Ascending aorta (tissue), 2 donors: ENCODE measurements around the gene FBRSL1. TPM values are rescaled to one million over a fixed set of nuclear protein-coding genes. Genes with fewer than 3 reads are reported as not detected.

Experiments
- DNase-seq, 2 donors: peaks; one replicate each; pipeline ENCODE4 v3.0.0-alpha.2; 2019; ENCODE audit warnings: low spot score in 2 of 2
- H3K27ac ChIP-seq, 2 donors: fragments of 200-600 bp; sonication (generic); one replicate each; pipeline ENCODE4 v1.5.1; 2016 to 2017; ENCODE audit warnings: mild to moderate bottlenecking in 1 of 2
- H3K27me3 ChIP-seq: fragments of 200-600 bp; sonication (generic); one replicate; pipeline ENCODE4 v1.5.1; 2017
- H3K36me3 ChIP-seq, 2 donors: fragments of 200-600 bp; sonication (generic); one replicate each; pipeline ENCODE4 v1.5.1; 2016
- H3K4me1 ChIP-seq, 2 donors: fragments of 200-600 bp; sonication (generic); one replicate each; pipeline ENCODE4 v1.5.1; 2016 to 2017; ENCODE audit warnings: mild to moderate bottlenecking in 1 of 2
- H3K4me3 ChIP-seq, 2 donors: fragments of 200-600 bp; sonication (generic); one replicate each; pipeline ENCODE4 v1.5.1; 2016 to 2017; ENCODE audit warnings: mild to moderate bottlenecking in 1 of 2
- H3K9me3 ChIP-seq, 2 donors: fragments of 200-600 bp; sonication (generic); one replicate each; pipeline ENCODE4 v1.5.1; 2016
- intact Hi-C: fragments of 100-400 bp; cut with DNase I; formaldehyde crosslinking; loops from one replicate; pipeline ENCODE4 v1.15.1; 2023
- total RNA-seq: library from RNA; depleted of rRNA; stranded (reverse); fragments of >200 nt; gene quantifications from one replicate; pipeline ENCODE4 v1.1.0, GENCODE V29; 2016
- TF ChIP-seq, protein P1 (sequence below), 3 experiments: fragments of 200-600 bp in 2 of 3; fragments of 450-650 bp in 1 of 3; sonication (generic) in 2 of 3; IDR thresholded peaks; one replicate each; pipeline ENCODE4 v1.5.1; 2016 to 2019; ENCODE audit warnings: antibody characterized with exemption in 3 of 3, mild to moderate bottlenecking in 1 of 3, moderate library complexity in 1 of 3

FBRSL1 gene
- total RNA-seq, 1 donor from 2014 or later, result 40.7 TPM

DNA sequence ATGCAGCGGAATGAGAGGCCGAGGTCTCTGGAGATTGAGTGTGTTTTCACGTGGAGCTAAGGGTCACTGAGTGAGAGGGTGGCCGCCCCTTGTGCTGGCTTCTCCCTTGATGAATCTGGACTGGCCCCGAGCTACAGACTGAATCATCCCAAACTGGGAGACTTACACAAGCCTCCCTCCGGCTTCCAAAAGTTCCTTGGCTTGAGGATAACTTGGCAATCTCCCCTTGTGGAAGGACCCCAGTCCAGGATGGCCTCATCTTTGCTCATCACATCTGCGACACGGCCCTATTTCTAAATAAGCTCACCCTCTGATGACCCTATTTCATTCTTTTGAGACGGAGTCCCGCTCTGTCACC, 41.5 kb upstream of the FBRSL1 start:
- Histone ChIP-seq H3K27me3 (no peaks in the 10 kb centered on the region), H3K27ac (no peak overlapping the region), H3K4me3 (no peak overlapping the region), H3K4me1 (no peaks in the 10 kb centered on the region), H3K36me3 (no peaks in the 10 kb centered on the region), H3K9me3 (no peaks in the 10 kb centered on the region)
- DNase-seq, result no peak
- intact Hi-C loops, result no loop called here
- TF ChIP-seq, protein P1, sequence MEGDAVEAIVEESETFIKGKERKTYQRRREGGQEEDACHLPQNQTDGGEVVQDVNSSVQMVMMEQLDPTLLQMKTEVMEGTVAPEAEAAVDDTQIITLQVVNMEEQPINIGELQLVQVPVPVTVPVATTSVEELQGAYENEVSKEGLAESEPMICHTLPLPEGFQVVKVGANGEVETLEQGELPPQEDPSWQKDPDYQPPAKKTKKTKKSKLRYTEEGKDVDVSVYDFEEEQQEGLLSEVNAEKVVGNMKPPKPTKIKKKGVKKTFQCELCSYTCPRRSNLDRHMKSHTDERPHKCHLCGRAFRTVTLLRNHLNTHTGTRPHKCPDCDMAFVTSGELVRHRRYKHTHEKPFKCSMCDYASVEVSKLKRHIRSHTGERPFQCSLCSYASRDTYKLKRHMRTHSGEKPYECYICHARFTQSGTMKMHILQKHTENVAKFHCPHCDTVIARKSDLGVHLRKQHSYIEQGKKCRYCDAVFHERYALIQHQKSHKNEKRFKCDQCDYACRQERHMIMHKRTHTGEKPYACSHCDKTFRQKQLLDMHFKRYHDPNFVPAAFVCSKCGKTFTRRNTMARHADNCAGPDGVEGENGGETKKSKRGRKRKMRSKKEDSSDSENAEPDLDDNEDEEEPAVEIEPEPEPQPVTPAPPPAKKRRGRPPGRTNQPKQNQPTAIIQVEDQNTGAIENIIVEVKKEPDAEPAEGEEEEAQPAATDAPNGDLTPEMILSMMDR (IDR thresholded peaks at IDR 0.05), result no peak

DNA sequence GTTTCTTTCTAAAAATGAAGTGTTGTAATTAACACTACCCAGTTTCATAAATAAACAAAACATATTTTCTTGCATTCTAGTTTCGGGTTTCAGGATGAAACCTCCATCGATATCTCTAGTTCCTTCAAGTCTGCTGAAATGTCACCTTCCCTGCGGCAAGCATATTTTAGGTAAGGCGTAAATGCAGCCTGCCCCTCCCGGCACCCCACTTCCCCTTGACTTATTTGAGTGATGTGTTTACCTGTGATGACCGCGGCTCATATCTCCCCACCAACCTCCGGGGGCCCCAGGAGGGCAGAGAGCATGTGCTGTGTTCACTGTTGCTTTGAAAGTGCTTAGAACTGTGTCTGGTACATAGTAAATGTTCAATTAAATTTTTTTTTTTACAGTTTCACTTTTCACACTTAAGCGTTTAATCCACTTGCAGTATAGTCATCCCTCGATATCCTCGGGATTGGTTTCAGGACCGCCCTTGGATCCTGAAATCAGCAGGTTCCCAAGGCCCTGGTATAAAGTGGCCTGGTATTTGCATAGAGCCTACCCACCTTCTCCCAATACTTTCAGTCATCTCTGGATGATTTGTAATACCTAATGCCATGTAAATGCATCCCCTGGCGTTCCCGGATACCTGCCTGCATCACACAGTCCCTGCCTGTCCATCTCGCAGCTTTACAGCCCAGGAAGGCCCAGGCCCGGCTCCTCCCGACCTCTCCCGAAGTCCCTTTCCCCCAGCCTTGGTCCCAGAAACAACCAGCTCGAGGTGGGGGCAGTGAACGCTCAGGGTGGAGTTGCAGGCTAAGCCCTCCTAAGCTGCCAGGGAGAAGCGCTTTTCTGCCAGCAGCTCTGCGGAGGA, 40.2 kb upstream of the FBRSL1 start:
- Histone ChIP-seq H3K4me3 (no peak overlapping the region), H3K27me3 (no peaks in the 10 kb centered on the region), H3K4me1 (no peaks in the 10 kb centered on the region), H3K9me3 (no peaks in the 10 kb centered on the region), H3K36me3 (no peaks in the 10 kb centered on the region), H3K27ac (no peak overlapping the region)
- no peak for DNase-seq
- TF ChIP-seq, protein P1 (IDR thresholded peaks at IDR 0.05), result no peak
- intact Hi-C loops, result no loop called here

DNA sequence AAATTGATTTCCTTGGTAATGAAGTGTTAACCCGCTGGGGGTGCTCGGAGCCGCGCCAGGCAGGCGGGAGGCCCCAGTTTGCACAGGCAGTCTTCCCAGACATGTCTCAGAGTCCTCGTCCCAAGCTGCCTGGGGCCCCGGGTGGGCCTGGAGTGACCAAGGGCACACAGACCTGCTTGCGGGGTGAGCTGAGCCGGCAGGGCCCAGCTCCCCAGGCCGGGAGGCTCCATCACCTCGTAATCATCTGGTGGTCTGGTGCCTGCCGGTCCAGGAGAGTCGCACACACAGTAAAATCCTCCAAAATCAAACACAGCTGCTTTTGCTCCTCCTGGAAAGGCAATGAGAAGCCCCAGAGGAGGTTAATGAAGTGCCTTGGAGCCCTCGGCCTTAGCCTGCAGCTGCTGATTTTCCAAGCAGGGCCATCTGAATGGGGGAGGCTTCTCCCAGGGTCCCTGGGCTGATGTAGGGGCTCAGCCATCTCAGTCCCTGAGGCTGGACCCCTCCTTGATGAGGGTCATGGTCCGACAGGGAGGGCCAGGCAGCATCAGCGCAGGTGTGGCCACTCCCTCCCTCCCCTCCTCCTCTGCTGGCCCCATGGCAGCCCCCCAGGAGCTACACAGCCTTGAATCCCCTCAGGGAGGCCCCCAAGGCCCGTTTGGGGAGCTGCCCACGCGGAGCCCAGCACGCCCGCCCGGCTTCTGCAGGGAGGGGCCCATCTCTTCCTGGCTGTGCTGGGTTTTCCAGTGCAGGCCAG, 39.4 kb upstream of the FBRSL1 start:
- Histone ChIP-seq H3K27ac (no peak overlapping the region), H3K4me3 (no peak overlapping the region), H3K4me1 (no peaks in the 10 kb centered on the region), H3K36me3 (no peaks in the 10 kb centered on the region), H3K9me3 (no peaks in the 10 kb centered on the region), H3K27me3 (no peaks in the 10 kb centered on the region)
- intact Hi-C loops, result no loop called here
- TF ChIP-seq, protein P1 (IDR thresholded peaks at IDR 0.05), result no peak
- no peak for DNase-seq

DNA sequence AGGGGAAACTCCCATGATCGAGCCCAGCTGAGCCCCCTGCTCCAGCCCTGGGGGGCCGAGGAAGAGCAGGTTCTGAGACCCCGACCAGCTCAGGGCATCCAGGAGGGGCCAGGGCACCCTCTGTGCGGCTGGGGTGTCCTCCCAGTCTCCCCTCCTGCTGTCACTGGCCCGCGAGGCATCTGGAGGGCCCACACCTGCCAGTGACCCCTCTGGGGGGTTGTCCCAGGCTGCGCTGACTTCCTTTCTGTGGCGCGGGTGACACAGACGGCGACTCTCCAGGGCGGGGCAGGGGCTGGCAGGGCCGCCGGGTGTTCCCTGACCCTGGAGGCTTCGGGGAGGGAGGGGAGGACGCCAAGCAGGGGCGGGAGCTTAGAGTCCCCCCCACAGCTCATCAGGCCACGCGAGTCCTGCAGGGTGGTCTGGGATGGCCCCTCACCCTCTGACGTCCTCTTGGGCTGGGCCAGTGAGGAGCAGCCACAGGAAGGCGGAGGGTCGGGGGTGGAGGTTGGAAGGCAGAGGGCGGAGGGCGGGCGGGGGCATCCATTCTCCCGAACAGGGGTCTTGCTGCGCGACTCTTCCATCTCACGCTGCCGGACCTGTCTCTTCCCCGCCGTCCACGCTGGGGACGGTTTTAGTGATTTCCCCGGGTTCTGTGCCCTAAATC, 38.6 kb upstream of the FBRSL1 start:
- H3K27ac ChIP-seq, result no peak overlapping the region
- intact Hi-C loops, result no loop called here
- H3K36me3 ChIP-seq, result no peaks in the 10 kb centered on the region
- TF ChIP-seq, protein P1 (IDR thresholded peaks at IDR 0.05), result no peak
- no peaks in the 10 kb centered on the region for H3K9me3 ChIP-seq
- H3K4me3 ChIP-seq, result no peak overlapping the region
- H3K27me3 ChIP-seq, result no peaks in the 10 kb centered on the region
- no peaks in the 10 kb centered on the region for H3K4me1 ChIP-seq
- no peak for DNase-seq

DNA sequence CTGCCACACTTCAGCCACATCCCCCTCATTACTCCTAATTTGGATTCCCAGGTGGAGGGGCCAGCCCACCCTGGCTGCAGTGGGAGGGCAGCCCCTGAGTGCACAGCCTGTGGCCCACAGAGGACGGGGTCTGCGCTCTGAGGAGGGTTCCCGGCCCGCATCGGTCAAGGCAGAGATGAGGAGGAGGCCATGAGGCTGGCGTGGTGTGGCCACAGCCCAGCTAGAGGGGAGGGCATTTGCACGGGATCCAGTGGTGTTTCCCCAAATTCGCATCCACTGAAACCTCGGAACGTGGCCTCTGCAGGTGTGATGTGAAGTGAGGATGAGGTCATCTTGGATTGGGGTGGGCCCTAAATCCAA, 38.1 kb upstream of the FBRSL1 start:
- H3K4me1 ChIP-seq, result no peaks in the 10 kb centered on the region
- H3K27me3 ChIP-seq, result no peaks in the 10 kb centered on the region
- H3K27ac ChIP-seq, result no peak overlapping the region
- TF ChIP-seq, protein P1 (IDR thresholded peaks at IDR 0.05), result no peak
- intact Hi-C loops, result no loop called here
- H3K4me3 ChIP-seq, result no peak overlapping the region
- H3K36me3 ChIP-seq, result no peaks in the 10 kb centered on the region
- H3K9me3 ChIP-seq, result no peaks in the 10 kb centered on the region
- no peak for DNase-seq
